ENCODE results near the gene PKNOX1. TPM values are rescaled to one million over a fixed set of nuclear protein-coding genes. Genes with fewer than 3 reads are reported as not detected.
A peak's percentile ranks its signal among the peaks of the same experiment; 100 is the strongest.
"Not testable (repeated sequence)": the region's sequence is repeated elsewhere in the genome, so short reads cannot be mapped to it uniquely, and the experiment has no call there.

PKNOX1 gene
- total RNA-seq, 1 donor from 2014 or later = 26.4 TPM

DNA sequence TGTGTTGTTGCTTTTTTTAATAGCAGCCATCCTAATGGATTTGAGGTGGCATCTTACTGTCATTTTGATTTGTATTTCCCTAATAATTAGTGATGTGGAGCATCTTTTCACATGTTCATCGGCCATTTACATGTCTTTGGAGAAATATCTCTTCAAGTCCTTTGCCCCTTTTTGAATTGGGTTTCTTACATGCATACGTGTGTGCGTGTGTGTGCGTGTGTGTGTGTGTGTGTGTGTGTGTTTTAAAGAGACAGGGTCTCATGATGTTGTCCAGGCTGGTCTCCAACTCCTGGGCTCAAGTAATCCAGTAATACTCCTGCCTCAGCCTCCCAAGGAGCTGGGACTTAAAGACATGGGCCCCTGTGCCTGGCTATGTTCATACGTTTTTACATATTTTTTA lies 9.5 kb downstream of the PKNOX1 start:
- DNase-seq (ENCODE audit: low read depth) = no peak

DNA sequence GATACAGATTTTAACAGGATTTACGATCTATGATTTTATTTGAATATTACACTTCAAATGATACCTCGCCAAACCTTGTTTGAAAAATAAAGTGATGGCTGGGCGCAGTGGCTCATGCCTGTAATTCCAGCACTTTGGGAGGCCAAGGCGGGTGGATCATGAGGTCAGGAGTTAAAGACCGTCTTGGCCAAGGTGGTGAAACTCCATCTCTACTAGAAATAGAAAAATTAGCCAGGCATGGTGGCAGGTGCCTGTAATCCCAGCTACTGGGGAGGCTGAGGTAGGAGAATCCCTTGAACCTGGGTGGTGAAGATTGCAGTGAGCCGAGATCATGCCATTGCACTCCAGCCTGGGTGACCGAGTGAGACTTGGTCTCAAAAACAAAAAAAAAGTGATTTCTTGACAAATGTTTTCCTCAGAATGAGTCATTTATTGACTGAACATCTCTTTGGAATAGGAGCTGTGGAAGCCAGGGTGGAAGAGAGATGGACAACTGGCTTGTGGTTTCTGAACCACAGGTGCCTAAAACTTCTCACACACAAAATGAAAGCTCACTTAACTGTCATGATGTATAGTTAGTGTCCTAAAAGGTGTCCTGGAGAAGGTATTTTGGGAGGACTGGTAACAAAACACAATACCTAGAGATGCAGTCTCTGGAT lies 11.9 kb downstream of the PKNOX1 start:
- DNase-seq (ENCODE audit: low read depth) = peak; percentile 59

DNA sequence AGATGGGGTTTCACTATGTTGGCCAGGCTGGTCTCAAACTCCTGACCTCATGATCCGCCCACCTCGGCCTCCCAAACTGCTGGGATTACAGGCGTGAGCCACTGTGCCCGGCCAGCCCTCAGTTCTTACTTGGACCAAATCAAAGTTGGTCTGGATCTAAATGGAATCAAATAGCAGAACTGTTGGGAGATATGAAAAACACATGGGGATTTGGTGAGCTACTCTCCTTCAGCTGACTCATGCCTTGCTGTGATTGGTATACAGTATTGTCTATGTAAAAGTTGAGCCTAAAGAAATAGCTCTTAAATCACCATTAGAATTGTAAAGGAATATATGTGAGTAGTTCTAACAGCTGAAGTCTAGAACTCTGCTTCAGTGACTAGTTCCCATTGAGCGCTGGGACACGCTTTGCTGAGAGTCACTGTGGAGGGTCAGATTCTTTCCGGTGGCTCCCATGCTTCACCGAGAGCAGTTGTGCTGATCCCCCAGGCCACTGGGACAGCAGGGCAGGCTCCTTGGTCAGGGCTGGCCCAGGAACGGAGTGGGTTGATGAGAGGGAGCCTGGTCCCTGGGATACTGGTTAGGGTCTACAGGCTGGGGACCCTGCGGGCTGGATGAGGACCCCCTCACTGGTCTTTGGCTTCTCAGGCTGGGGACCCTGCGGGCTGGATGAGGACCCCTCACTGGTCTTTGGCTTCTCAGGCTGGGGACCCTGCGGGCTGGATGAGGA lies 14.0 kb downstream of the PKNOX1 start:
- no peak for DNase-seq (ENCODE audit: low read depth)

DNA sequence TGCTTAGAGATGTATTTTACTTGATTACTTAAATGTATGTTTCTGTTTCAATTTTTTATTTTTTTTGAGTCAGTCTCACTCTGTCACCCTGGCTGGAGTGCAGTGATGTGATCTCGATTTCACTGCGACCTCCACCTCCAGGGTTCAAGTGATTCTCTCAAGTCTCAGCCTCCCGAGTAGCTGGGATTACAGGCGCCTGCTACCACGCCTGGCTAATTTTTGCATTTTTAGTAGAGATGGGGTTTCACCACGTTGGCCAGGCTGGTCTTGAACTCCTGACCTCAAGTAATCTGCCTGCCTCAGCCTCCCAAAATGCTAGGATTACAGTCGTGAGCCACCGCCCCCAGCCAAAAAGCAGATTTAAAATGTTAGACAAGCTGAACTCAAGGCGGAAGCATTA lies 15.0 kb downstream of the PKNOX1 start:
- DNase-seq (ENCODE audit: low read depth) = not testable (repeated sequence)

DNA sequence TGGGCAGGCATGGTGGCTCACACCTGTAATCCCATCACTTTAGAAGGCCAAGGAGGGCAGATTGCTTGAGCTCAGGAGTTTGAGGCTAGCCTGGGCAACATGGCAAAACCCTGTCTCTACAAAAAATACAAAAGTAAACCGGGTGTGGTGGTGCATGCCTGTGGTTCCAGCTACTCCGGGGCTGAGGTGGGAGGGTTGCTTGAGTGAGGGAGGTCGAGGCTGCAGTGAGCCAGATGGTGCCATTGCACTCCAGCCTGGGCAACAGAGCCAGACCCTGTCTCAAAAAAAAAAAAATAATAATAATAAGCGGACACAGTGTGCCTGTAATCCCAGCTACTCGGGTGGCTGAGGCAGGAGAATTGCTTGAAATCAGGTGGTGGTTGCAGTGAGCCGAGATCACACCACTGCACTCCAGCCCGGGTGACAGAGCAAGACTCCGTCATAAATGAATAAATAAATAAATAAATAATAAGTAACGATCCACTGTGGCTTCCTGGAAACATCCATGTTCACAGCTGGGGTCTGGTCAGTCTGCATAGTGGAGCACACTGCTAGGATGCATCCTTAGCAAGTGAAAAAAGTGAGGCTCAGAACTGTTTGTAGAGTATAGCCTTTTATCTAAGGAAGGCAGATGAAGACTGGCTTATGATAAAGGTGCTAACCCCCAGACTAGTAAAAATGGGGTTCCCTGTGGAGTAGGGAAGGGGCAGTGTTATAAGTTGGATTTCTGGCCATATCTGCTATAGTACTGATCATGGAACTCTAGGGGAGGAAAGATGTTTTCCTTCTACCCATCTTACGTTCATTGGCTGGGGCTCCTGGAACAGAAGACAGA lies 15.7 kb downstream of the PKNOX1 start:
- DNase-seq (ENCODE audit: low read depth) = no peak

DNA sequence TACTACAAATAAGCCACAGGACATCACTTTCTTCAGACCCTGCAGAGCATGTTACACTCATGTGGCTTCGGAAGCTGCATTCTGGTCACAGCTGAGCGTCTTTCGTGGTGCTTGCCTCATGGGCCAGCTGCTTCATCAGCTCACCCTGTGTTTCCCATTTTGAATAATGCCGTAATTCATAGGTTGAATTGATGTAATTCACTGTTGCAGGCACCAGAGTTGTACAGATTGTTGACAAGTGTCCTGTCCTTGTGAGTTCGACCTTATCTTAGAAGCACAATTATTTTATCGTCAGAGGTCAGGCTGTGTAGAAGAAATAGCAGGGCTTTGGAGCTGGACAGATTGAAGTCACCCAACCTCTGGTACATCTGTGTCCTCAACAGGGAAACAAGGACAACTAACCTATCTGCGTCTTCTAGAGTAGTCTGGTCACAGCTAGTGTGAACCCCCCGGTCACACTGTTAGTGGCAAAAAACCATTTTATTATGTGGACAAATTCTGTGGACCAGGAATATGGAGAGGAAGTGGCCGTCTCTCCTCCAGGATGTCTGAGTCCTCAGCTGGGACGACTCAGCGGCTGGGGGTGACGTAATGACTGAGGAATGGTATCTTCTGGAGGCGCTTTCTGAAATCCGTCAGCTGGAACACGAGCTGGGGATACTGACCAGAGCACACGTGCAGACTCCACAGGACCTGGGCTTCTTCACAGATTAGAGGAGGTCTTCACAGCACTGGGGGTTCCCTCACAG lies 17.8 kb downstream of the PKNOX1 start:
- DNase-seq (ENCODE audit: low read depth) = peak; percentile 63

DNA sequence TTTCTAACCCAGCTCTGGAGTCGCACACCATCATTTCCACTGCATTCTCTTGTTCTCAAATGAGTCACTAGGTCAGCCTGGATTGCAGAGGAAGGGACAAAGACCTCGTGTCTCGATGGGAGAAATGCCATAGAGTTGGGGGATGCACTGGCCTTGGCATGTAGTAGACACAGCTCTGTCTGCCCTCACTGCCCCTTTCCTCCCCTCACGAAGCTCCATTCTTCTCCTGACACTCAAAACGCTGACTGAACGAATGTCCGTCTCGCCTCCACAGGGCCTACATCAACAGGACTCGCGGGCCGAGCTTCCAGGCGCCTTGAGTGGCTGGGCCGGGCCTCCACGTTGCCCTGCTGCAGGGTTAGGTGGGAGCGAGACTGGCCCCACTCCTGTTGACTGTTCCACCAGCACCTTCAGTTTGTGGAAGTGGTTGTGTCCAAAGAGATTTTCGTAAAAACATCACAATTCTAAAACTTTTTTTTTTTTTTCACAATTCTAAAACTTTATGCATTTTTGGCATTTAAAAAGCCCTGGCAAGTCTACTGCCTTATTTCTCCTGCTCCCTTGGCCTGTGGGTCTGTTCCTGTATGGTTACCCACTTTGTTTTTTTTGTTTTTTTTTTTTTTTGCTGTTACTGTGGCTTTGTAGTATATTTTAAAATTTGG lies 18.8 kb downstream of the PKNOX1 start:
- no peak for DNase-seq (ENCODE audit: low read depth)

DNA sequence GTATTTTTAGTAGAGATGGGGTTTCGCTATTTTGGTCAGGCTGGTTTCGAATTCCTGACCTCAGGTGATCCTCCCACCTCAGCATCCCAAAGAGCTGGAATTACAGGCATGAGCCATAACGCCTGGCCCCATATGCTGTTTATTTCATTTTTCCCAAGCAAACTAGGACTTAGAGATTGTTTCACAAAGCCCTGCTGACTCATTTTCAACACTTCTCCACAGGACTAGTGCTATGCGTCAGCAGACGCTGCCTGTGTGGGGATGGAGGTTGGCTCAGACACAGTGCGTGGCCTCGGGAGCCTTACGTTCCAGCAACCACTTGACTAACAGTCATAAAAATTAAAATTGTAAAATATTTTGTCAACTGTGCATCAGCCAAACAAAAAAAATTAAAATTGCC lies 22.7 kb downstream of the PKNOX1 start:
- no peak for DNase-seq (ENCODE audit: low read depth)

DNA sequence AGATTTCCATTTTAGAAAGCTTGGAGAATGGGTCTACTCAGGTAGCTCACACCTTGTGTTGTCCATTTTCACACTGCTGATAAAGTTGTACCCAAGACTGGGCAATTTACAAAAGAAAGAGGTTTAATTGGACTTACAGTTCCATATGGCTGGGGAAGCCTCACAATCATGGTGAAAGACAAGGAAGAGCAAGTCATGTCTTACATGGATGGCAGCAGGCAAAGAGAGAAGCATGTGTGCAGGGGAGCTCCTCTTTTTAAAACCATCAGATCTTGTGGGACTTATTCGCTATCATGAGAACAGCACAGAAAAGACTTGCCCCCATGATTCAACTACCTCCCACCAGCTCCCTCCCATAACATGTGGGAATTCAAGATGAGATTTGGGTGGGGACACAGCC lies 23.6 kb downstream of the PKNOX1 start:
- not testable (repeated sequence) for DNase-seq (ENCODE audit: low read depth)

DNA sequence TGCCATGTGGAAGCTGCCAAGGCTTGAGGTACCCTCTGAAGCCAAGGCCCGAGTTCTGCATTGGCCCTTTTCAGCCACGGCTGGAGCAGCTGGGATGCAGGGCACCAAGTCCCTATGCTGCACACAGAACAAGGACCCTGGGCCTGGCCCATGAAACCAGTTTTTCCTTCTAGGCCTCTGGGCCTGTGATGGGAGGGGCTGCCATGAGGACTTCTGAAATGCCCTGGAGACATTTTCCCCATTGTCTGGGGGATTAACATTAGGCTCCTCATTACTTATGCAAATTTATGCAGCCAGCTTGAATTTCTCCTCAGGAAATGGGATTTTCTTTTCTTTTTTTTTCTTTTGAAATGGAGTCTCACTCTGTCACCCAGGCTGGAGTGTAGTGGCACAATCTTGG lies 24.8 kb downstream of the PKNOX1 start:
- not testable (repeated sequence) for DNase-seq (ENCODE audit: low read depth)

DNA sequence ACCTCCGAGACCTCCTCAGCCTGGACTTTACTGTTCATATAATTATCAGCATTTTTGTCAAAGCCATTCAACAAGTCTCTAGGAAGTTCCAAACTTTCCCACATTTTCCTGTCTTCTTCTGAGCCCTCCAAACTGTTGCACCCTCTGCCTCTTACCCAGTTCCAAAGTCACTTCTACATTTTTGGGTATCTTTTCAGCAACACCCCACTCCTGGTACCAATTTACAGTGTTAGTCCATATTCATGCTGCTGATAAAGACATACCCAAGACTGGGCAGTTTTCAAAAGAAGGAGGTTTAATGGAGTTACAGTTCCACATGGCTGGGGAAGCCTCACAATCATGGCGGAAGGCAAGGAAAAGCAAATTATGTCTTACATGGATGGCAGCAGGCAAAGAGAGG lies 25.7 kb downstream of the PKNOX1 start:
- not testable (repeated sequence) for DNase-seq (ENCODE audit: low read depth)

DNA sequence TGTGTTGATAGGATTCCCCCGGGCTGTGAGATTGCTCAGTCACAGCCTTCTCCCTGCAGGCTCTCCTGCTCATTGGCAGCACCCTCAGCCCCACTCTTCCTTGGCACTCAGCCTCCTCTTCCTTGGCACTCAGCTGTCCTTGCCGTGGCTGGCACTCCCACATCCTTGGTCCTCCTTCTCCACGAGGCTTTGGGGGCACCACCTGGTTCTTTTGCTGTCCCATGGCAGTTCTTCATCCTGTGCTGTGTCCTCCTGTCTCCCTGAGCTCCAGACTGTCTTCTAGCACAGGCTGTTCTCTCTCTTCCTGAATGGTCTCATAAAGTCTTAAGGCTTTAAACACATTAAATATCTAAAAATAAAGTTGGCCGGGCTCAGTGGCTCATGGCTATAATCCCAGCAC lies 27.0 kb downstream of the PKNOX1 start:
- DNase-seq (ENCODE audit: low read depth) = no peak

DNA sequence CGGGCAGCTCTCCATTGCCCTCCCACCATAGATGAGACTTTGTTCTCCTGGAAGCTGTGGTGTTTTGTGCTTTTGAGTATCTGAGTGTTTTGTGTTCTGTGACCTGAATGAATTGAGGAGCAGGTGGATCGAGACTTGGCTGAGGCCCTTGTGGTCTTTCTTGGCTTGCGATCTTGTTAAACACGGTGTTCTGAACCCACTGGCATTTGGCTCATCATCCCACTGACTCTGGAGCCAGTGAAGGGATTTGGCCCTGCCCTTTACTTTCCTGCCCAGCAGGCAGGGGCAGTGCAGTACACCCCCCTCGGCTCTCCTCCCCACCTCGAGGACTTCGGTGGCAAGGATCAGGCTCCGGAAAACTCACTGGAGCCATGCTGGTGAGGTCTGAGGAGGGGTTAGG lies 30.6 kb downstream of the PKNOX1 start:
- no peak for DNase-seq (ENCODE audit: low read depth)

DNA sequence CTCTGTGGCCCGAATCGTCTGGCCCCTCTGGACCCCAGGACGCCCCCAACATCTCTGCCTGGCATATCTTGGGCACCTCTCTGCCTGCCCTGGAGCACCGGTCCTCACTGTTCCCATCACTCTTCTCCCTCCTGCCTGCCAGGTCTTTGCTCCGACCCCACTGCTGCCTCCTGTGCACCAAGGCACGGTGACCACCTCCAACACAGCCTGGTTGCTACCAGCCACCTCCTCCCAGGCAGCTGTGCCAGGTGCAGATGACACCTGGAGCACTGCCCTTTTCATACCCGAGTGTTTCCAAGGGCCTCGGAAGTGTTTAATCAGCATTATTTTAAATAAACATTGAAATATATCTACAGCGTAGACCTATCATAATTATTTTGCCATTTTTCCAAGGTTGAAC lies 31.3 kb downstream of the PKNOX1 start:
- no peak for DNase-seq (ENCODE audit: low read depth)

DNA sequence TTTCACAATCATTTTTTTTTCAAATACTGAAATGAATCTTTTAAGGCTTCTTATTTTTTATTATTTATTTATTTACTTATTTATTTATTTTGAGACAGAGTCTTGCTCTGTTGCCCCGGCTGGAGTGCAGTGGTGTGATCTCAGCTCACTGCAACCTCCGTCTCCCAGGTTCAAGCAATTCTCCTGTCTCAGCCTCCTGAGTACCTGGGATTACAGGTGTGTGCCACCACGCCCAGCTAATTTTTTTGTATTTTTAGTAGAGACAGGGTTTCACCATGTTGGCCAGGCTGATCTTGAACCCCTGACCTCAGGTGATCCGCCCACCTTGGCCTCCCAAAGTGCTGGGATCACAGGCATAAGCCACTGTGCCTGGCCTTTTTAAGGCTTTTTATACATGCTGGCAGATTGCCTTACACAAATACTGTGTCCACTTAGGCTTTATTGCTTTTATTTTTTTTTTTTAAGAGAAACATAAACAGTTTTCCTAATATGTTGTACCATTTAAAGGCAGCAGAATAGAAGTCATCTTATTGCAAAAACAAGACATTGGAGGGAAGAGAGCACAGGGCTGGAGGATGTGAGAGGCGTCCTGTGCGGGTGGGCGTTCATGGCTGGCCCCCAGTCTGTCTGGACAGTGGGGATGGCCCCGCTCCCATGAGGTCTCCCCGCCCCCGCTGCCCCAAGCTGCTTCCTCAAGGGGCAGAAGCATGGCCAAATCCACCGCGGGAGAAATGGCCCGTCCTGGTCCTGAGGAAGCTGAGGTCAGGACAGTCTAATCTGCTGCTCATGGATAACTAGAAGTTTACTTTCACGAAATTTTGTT lies 31.9 kb downstream of the PKNOX1 start:
- not testable (repeated sequence) for DNase-seq (ENCODE audit: low read depth)

DNA sequence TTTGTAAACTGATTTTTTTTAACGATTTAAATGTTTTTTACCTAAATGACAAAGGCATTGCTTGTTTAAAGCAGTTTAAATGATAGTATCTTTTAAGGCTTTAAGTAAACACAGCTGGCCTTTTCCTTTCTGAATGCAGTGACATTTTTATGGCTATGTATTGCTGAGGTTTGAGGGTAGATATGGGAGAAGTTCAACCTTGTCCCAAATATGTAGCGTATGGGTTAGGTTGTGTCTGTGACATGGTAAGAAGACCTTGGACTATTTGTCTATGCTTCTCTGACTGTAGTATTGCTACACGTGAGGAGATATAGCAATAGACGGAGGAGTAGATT lies 32.5 kb downstream of the PKNOX1 start:
- no peak for DNase-seq (ENCODE audit: low read depth)

DNA sequence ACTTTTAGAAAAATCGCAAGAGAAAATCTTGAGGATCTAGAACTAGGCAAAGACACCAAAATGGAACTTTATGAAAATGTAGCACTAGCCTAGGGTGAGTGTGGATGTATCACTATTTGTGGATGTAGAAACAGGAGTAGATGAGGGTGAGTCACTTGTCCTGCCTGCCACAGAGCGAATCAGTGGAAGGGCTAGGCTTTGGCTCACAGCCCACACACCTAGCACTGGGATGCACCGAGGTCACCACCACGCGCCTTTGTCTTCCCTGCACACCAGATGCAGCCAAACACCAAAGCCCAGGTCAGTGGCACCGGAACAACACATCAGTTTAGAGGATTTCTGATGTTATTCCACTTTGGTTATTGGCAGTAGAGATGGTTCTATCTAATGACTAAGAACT lies 38.2 kb downstream of the PKNOX1 start:
- DNase-seq (ENCODE audit: low read depth) = peak; percentile 59

DNA sequence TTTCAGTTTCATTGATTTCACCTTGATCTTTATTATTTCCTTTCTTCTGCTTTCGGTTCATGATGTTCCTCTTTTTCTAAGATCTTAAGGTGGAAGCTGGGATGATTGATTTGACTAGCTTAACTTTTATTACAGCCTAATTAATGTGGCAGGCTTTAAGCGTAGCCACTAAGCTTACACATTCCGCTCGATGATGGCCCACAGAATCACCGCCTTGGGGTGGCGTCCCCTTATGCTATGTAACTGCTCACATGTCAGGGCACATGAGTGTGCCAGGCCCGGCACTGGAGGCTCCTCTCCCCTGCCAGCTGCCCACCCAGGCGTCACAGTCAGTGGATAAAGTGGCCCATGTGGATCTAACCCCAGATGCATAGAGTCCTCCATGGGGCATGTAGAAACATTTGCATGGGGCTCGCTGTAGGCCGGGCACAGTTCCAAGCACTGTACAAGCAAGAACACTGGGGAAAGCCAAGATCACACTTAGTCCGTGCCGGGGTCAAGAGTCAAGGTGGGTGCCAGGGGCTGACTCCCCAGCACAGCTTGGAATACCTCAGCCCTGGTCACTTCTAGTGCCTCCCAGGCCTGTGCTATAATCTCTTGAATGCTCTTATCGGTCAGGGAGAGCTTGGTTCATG lies 41.7 kb downstream of the PKNOX1 start:
- no peak for DNase-seq (ENCODE audit: low read depth)

DNA sequence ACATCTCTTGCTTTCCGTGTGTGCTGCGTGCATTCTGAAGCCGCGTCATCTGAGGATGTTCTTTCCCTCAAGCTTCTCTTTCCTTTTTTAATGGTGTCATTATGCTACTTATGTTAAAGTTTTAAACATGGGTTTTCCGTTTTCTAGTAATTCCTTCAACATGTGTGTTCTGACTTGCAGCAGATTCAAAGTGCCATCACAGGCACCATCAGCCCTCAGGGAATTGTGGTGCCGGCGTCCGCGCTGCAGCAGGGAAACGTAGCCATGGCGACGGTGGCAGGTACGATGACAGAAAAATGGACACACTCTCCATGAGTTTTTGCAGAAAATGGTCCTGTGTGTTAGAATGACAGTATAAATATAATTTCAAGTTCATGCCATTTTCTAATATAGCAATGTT lies 42.4 kb downstream of the PKNOX1 start:
- no peak for DNase-seq (ENCODE audit: low read depth)

DNA sequence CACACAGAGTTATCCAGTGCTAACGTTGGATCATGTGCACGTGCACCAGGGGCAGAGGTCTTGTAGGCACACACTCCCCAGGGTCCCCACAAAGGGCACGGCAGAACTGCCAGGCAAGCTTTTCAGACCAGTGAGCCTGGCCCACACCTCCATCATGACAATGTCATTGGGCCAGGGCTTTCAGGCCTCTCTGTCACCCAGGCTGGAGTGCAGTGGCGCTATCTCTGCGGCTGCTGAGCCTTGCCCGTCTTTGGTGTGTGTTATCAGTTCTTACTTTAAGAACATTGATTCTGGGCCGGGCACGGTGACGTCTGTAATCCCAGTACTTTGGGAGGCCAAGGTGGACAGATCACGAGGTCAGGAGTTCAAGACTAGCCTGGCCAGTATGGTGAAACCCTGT lies 44.2 kb downstream of the PKNOX1 start:
- DNase-seq (ENCODE audit: low read depth) = no peak

Measured in renal cortical epithelial cell (primary cell).